A549 (cell line): ENCODE measurements around the gene ODAD4. TPM values are rescaled to one million over a fixed set of nuclear protein-coding genes. Genes with fewer than 3 reads are reported as not detected.

Source experiments
- ATAC-seq, 2 experiments: fragments of 200-7000 bp in 1 of 2; fragments of >200 bp in 1 of 2; cut with Nextera tagmentation in 1 of 2; cut with Tn5 transposase in 1 of 2; 3 replicates each; pipeline versions ENCODE4 v1.8.0 to v1.9.1; 2018 to 2020; ENCODE audit warnings: mild to moderate bottlenecking in 1 of 2, moderate library complexity in 1 of 2
- CTCF ChIA-PET: fragments of 300-600 bp; sonication (Branson Sonifier 250); formaldehyde crosslinking; extraction: SDS; loops from one replicate; lab custom pipeline; 2021; ENCODE audit warnings: antibody characterized with exemption, inconsistent platforms; lab: Yijun Ruan, JAX
- POLR2A ChIA-PET: fragments of 350-600 bp; formaldehyde crosslinking; extraction: SDS; loops from one replicate; lab custom pipeline; 2021; ENCODE audit warnings: antibody characterized with exemption, inconsistent platforms; lab: Yijun Ruan, JAX
- DNase-seq, 2 experiments: peaks; one replicate each; pipeline versions ENCODE4 v3.0.0 to v3.0.0-alpha.2; 2011 to 2016; ENCODE audit warnings: low read depth in 1 of 2, low spot score in 1 of 2
- FAIRE-seq: peaks from 2 replicates; lab custom pipeline; 2011; peaks lifted over from hg19 to GRCh38; lab: Jason Lieb, UNC
- H3K27ac ChIP-seq, 2 experiments: fragments of >200 bp; sonication (Bioruptor Twin); formaldehyde crosslinking; 3 replicates each; pipeline ENCODE4 v1.5.1; 2016 to 2017
- H3K4me1 ChIP-seq: fragments of >200 bp; sonication (Bioruptor Twin); formaldehyde crosslinking; 3 replicates; pipeline ENCODE4 v1.6.1; 2016
- H3K4me2 ChIP-seq: fragments of >200 bp; sonication (Bioruptor Twin); formaldehyde crosslinking; 3 replicates; pipeline ENCODE4 v1.6.1; 2016
- H3K4me3 ChIP-seq: fragments of >200 bp; sonication (Bioruptor Twin); formaldehyde crosslinking; 3 replicates; pipeline ENCODE4 v1.5.1; 2016
- H3K9me3 ChIP-seq: fragments of >200 bp; sonication (Bioruptor Twin); formaldehyde crosslinking; 3 replicates; pipeline ENCODE4 v1.6.1; 2016
- ATOH8 ChIP-seq: fragments of 250-450 bp; sonication (Bioruptor Pico); IDR thresholded peaks from 2 replicates; pipeline ENCODE4 v1.5.0; 2020; ENCODE audit warnings: low read depth, mild to moderate bottlenecking, moderate library complexity
- BCL3 ChIP-seq: fragments of >200 bp; sonication (Bioruptor Twin); formaldehyde crosslinking; IDR thresholded peaks from 3 replicates; pipeline ENCODE4 v1.6.1; 2016
- CBX8 ChIP-seq: fragments of 200-600 bp; sonication (generic); IDR thresholded peaks from 2 replicates; pipeline ENCODE4 v1.6.1; 2016
- CEBPB ChIP-seq, 2 experiments: fragments of >200 bp in 1 of 2; sonication (Bioruptor Twin) in 1 of 2; formaldehyde crosslinking in 1 of 2; IDR thresholded peaks; 2 replicates each; pipeline ENCODE4 v1.6.1; 2012 to 2016
- CHD4 ChIP-seq: fragments of 200-600 bp; sonication (generic); IDR thresholded peaks from 2 replicates; pipeline ENCODE4 v1.6.1; 2016; ENCODE audit warnings: antibody characterized with exemption, mild to moderate bottlenecking, borderline replicate concordance
- ESRRA ChIP-seq: fragments of 150-350 bp; IDR thresholded peaks from 2 replicates; pipeline ENCODE4 v1.6.1; 2014; ENCODE audit warnings: mild to moderate bottlenecking, low read length, borderline replicate concordance
- FOSL2 ChIP-seq, 2 experiments: fragments of 450-650 bp in 1 of 2; fragments of >200 bp in 1 of 2; sonication (Bioruptor Twin) in 1 of 2; formaldehyde crosslinking; IDR thresholded peaks; 2 replicates each; pipeline versions ENCODE4 v1.5.0 to v1.6.1; 2016 to 2020; ENCODE audit warnings: mild to moderate bottlenecking in 1 of 2, moderate library complexity in 1 of 2
- FOXS1 ChIP-seq: fragments of 250-450 bp; sonication (Bioruptor Pico); IDR thresholded peaks from 2 replicates; pipeline ENCODE4 v1.5.0; 2020; ENCODE audit warnings: mild to moderate bottlenecking, moderate library complexity
- HEYL ChIP-seq: fragments of 250-450 bp; sonication (Bioruptor Pico); IDR thresholded peaks from 2 replicates; pipeline ENCODE4 v1.8.0; 2021; ENCODE audit warnings: mild to moderate bottlenecking, moderate library complexity
- HOXB13 ChIP-seq: fragments of 250-450 bp; sonication (Bioruptor Pico); IDR thresholded peaks from 2 replicates; pipeline ENCODE4 v1.5.0; 2020; ENCODE audit warnings: low read depth, mild to moderate bottlenecking, moderate library complexity
- HOXB5 ChIP-seq: fragments of 250-450 bp; sonication (Bioruptor Pico); IDR thresholded peaks from 2 replicates; pipeline ENCODE4 v1.5.0; 2020; ENCODE audit warnings: mild to moderate bottlenecking, moderate library complexity
- KDM1A ChIP-seq: fragments of 200-600 bp; sonication (generic); IDR thresholded peaks from 2 replicates; pipeline ENCODE4 v1.6.1; 2016; ENCODE audit warnings: low read depth, mild to moderate bottlenecking
- MAZ ChIP-seq: fragments of 150-350 bp; IDR thresholded peaks from 2 replicates; pipeline ENCODE4 v1.6.1; 2014; ENCODE audit warnings: antibody characterized with exemption, low read depth, low read length, borderline replicate concordance
- PHF8 ChIP-seq: fragments of 200-600 bp; sonication (generic); IDR thresholded peaks from 2 replicates; pipeline ENCODE4 v1.6.1; 2016; ENCODE audit warnings: low read depth, mild to moderate bottlenecking, antibody characterized with exemption, moderate library complexity, borderline replicate concordance
- POLR2AphosphoS2 ChIP-seq: conservative IDR thresholded peaks from 2 replicates; pipeline ENCODE4 v1.6.1; 2012; ENCODE audit warnings: low read length, improper control_type of control experiment, inconsistent platforms
- RCOR1 ChIP-seq: fragments of 150-350 bp; IDR thresholded peaks from 2 replicates; pipeline ENCODE4 v1.6.1; 2014; ENCODE audit warnings: antibody characterized with exemption, low read length, low read depth
- REST ChIP-seq: fragments of 200-600 bp; sonication (generic); IDR thresholded peaks from 2 replicates; pipeline ENCODE4 v1.6.1; 2016; ENCODE audit warnings: antibody characterized with exemption, mild to moderate bottlenecking, moderate library complexity
- ZC3H11A ChIP-seq: fragments of 450-650 bp; IDR thresholded peaks from 2 replicates; pipeline ENCODE4 v1.6.1; 2014; ENCODE audit warnings: antibody characterized with exemption, mild to moderate bottlenecking
- ZFP36 ChIP-seq: fragments of 450-650 bp; IDR thresholded peaks from 2 replicates; pipeline ENCODE4 v1.6.1; 2014; ENCODE audit warnings: borderline replicate concordance; ENCODE audit not compliant: partially characterized antibody
- WGBS: methylation state at CpG from one replicate; pipeline ENCODE4 v1.1.6; 2017; ENCODE audit errors: missing lambda C conversion rate; 5-methylcytosine and 5-hydroxymethylcytosine counted together
- polyA plus RNA-seq, 4 experiments: library from polyadenylated mRNA; depleted of rRNA in 3 of 4; stranded (reverse); fragments of >200 nt; fragmentation: RNase III in 1 of 4; extraction: RNeasy Plus Mini Kit Qiagen cat#74134 plus additional on column Dnase treatment in 1 of 4; gene quantifications; 2 replicates in 3 of 4; 3 replicates in 1 of 4; pipeline ENCODE4 v1.2.3, GENCODE V29; 2011 to 2017

ODAD4 gene
- polyA plus RNA-seq, 2 of the 4 experiments (the other 2 are of a cell fraction), result 2.0 to 2.3 TPM

- DNase-seq (no peak), FAIRE-seq (no peak), ATAC-seq (no peak)
- H3K4me2 ChIP-seq, result no peak overlapping the region
- TF ChIP-seq HEYL (CRISPR knock-in tag) (no peak), MAZ (no peak), RCOR1 (no peak), POLR2AphosphoS2 (no peak), CBX8 (no peak), REST (no peak), ATOH8 (CRISPR knock-in tag) (no peak), CHD4 (no peak), CEBPB (IDR thresholded peaks at IDR 0.05) (no peak), BCL3 (no peak), FOXS1 (CRISPR knock-in tag) (no peak), ZFP36 (no peak), FOSL2 (IDR thresholded peaks at IDR 0.05) (no peak), FOSL2 (CRISPR knock-in tag; IDR thresholded peaks at IDR 0.05) (no peak), KDM1A (no peak), PHF8 (no peak)
- ChIA-PET CTCF (interaction anchor here (0.5 to 2.4 kb wide), 5 partner anchors 10 to 629 kb away, joined by 3 to 8 read pairs (median 3); no protein-coding TSS in a partner anchor), POLR2A (no interaction called here)
- peaks cover 33% of the 10 kb centered on the region for H3K4me1 ChIP-seq
- H3K4me3 ChIP-seq, result no peak overlapping the region
- H3K9me3 ChIP-seq, result no peaks in the 10 kb centered on the region
- WGBS, result 94% methylated on average over 1 of the region's 1 CpG
- no peak overlapping the region for H3K27ac ChIP-seq
Observed at GRCh38 chr17:41986634-41987033, 56.2 kb downstream of the ODAD4 start.

GRCh38 chr17:41987642-41988041 is 57.2 kb downstream of the ODAD4 start:
- 94% methylated on average over 3 of the region's 3 CpGs for WGBS
- CTCF ChIA-PET, result interaction anchor here (1.3 to 1.5 kb wide), 3 partner anchors 12 to 130 kb away, joined by 3 to 4 read pairs (median 3); no protein-coding TSS in a partner anchor

GRCh38 chr17:41988418-41988817 is 58.0 kb downstream of the ODAD4 start:
- Histone ChIP-seq H3K9me3 (no peaks in the 10 kb centered on the region), H3K4me3 (no peak overlapping the region), H3K27ac (no peak overlapping the region), H3K4me2 (no peak overlapping the region), H3K4me1 (peaks cover 33% of the 10 kb centered on the region)
- CTCF ChIA-PET, result interaction anchor here (1.0 to 2.2 kb wide), 6 partner anchors 10 to 129 kb away, joined by 3 to 7 read pairs (median 4); no protein-coding TSS in a partner anchor
- POLR2A ChIA-PET, result no interaction called here
- DNase-seq, result no peak
- FAIRE-seq, result no peak
- ATAC-seq, result no peak
- TF ChIP-seq ZC3H11A, result no peak
- WGBS, result 88% methylated on average over 2 of the region's 2 CpGs

More at GRCh38 chr17:41987642-41988041, 57.2 kb downstream of the ODAD4 start:
- H3K27ac ChIP-seq, result 0 out of 6 replicates have a peak overlapping the region, but pooled peaks of 1 of the 2 experiments have one; percentile 4
- H3K4me3 ChIP-seq, result no peak overlapping the region
- ATAC-seq (no peak), FAIRE-seq (no peak), DNase-seq (no peak)
- no peaks in the 10 kb centered on the region for H3K9me3 ChIP-seq
- H3K4me2 ChIP-seq, result no peak overlapping the region
- peaks cover 33% of the 10 kb centered on the region for H3K4me1 ChIP-seq
- POLR2A ChIA-PET, result no interaction called here
- TF ChIP-seq HOXB13 (CRISPR knock-in tag), result no peak
- no peak for TF ChIP-seq CEBPB (IDR thresholded peaks at IDR 0.05)
- no peak for TF ChIP-seq ESRRA
- no peak for TF ChIP-seq HOXB5 (CRISPR knock-in tag)
- no peak for TF ChIP-seq HEYL (CRISPR knock-in tag)
- TF ChIP-seq, all 56 proteins: peak for 0
